IPS-NIHi7 (cell line): ENCODE results near the gene BIN2.
A peak's percentile ranks its signal among the peaks of the same experiment; 100 is the strongest.
"Not testable (repeated sequence)": the region's sequence is repeated elsewhere in the genome, so short reads cannot be mapped to it uniquely, and the experiment has no call there.

ENCODE experiments used
- DNase-seq: peaks from one replicate; pipeline ENCODE4 v3.0.0; 2012; ENCODE audit warnings: mixed read lengths; ENCODE audit errors: extremely low spot score

The BIN2 gene

GRCh38 chr12:51259600-51259999, 64.4 kb downstream of the BIN2 start:
- not testable (repeated sequence) for DNase-seq

- no peak for DNase-seq
Measured at GRCh38 chr12:51254536-51254935, 69.4 kb downstream of the BIN2 start.

DNA sequence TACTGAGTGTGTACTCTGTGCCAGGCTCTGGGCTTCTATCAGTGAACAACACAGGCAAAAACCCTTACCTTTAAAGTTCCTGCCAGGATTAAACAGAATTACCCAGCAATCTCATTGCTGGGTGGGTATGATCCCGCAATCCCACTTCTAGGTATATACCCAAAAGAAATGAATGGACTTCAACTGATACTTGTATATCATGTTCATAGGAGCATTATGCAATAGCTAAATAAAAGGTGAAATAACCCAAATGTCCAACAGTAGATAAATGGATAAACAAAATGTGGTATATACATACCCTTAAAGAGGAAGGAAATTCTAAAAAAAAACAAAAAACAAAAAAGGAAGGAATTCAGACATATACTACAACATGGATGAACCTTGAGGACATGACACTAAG, 70.7 kb downstream of the BIN2 start:
- DNase-seq, result no peak

DNA sequence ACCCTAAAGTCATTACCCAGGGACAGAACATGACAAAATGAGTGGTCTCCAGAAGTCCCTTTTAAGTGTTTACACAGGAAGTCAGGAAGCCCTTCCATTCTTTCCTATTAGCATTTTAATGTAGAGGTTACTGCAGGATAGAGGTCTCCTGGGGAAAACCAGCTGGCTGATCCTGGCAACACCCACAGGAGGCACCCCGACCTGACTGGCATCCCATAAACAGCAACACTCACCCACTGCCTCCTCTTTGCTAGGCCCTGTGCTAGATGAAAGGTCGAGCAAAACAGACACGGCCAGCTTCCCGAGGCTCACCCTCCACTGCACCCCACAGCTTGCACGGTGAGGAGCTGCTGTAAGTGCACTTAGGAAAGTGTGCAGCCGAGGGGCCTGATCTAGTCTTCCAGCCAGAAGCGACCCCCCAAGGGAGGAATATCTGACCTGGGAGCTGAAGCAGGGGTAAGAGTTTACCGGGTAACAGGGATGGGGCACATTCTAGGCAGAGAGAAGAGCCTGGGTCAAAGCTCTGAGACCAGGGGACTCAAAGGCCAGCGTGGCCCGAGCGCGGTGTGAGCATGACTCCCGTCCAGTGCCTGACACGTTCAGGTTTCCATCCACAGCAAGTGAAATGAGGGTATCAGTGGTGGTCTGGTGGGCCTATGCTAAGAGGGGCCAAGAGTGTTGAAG, 76.3 kb downstream of the BIN2 start:
- peak; percentile 32 for DNase-seq

GRCh38 chr12:51246254-51246853, 77.6 kb downstream of the BIN2 start:
- DNase-seq, result no peak

DNA sequence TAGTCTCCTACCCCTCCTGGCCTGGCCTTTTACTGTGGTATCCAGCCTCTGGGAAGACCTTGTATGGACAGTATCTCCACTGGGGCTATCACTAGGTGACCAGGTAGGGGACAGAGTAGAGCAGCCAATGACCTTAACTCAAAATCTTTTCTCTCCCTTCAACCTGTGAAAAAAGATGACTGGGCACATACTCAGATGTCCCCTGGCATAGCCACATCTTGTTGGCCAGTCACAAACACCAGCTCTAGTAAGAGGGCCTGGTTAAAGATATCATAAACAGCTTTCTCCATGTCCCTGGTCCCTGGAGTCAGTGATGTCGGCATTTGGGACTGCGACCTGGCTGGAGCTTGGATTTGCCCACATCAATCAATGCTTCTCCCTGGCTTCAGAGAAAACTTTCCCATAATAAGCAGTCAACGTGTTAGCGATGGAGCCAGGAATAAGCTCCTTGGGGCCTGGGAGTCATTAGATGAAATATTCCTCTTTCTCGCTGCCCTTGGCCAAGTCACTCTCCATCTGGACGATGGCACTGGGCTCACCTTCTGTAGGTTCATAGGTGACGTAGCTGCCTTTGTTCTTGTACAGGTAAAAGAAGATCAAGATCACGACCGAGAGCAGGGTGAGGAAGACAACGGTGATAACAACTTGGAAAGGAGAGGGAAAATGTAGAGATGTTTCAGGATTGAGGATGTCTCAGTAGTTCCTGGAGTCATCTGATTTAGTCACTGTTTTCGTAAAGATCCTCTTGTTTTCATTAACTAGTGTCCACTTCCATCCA, 78.3 kb downstream of the BIN2 start:
- DNase-seq, result no peak

- DNase-seq, result no peak
Measured at GRCh38 chr12:51244269-51244668, 79.7 kb downstream of the BIN2 start.

DNA sequence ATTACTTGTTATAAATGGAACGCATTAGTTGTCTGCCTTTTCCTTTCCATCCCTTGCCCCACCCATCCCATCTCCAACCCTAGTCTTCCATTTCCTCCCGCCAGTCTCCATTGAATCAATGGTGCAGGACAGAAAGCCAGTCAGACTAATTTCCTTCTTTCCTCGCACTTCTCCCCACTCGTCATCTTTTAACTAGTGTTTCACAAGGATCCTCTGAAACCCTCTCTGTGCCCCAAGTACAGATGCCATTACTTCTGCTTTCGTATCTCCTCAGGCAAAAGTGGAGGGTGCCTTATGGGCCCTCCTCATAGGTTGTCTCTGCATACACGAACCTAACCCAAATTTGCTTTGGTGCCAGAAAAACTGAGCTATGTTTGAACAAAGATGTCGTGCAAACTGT, 81.1 kb downstream of the BIN2 start:
- DNase-seq, result no peak

DNA sequence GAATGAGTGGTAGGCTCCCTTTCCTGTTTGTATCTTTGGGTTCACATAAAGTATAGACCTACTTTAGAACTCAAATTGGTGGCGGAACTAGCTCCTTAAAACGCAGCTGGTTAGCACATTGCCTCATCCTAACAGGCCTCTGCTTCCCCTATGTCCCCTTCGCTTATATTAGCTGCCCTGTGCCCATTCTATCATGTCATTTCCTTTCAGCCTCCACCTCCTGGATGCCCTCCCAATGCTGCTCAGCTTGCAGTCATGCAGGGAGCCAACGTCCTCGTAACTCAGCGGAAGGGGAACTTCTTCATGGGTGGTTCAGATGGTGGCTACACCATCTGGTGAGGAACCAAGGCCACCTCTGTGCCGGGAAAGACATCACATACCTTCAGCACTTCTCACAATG, 81.9 kb downstream of the BIN2 start:
- DNase-seq, result no peak

DNA sequence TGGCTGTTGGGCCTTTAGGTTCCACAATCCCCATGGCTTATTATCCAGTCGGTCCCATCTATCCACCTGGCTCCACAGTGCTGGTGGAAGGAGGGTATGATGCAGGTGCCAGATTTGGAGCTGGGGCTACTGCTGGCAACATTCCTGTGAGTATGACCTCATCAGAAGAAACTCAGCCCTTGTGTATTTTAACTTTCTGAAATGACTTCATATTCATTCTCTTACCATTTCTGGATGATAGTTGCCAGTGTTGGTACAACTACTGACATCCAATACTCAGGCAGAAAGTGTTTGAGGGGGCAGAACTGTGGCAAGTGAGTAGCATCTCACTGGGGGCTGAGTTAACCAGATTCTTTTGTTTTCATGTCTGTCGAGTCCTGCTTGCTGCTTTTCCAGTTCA, 83.0 kb downstream of the BIN2 start:
- DNase-seq, result no peak

DNA sequence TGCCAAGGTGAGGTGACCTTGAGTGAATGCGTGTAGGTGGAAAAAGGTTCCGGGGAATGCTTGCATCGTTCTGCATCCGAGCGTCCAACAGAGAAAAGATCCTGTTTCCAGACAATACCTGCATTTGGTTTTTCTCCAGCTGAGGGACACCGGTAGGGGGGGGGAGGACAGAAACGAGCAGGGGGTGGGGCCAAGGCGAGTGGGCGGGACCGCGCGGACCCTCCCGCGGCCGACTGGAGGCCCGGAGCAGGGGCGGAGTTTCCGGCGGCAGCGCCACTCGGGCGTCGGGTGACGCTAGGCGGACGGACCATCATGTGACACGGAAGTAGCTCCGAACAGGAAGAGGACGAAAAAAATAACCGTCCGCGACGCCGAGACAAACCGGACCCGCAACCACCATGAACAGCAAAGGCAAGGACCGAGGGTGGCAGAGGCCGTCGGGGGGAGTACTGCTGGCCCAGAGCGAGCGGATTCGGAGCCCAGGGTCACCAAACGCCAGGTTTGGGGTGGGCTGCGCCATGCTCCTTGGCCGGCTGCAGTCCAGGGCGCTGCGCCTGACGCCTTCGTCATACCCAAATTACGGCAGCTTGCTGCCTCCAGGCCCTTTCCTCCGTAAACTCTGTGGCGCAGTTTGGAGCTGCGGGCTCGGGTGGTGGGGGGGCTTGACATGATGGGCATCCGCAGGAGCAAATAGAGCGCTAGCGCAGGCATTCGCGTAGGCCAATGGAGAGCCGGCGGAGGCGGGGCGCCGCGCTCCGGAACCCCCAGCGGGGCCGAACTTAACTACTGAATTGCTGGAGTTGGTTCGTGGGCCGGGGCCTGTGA, 85.3 kb downstream of the BIN2 start, which contains the start of gene DAZAP2:
Gene DAZAP2, plus strand, starts transcription at position 317 of the 825 bp plus-strand sequence. Its CDS starts 82 bp downstream, at position 399.
- DNase-seq, result peak; percentile 98

- DNase-seq, result no peak
Measured at GRCh38 chr12:51238037-51238509, 85.9 kb downstream of the BIN2 start.

DNA sequence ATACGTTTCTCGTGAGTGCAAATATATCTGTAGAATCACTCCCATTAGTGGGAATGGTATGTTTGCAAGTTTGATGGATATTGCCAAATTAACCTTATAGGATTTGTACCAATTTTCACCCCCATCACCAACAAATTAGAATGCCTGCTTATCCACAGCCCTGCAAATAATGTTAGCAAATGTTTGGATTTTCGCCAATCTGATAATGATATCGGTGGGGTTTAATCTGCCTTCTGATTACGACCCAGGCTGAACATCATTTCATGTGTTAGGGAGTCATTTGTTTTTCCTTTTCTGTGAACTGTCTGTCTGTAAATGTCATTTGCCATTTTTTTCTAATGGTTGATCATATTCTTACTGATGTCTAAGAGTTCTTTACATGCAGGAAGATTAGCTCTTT, 89.4 kb downstream of the BIN2 start:
- no peak for DNase-seq

GRCh38 chr12:51232642-51233041, 91.3 kb downstream of the BIN2 start:
- DNase-seq, result no peak
